Activated CD4-positive, alpha-beta T cell treated with anti-CD3 and anti-CD28 coated beads for 48 hours (primary cell): ENCODE data around the gene RGS5.
"Not testable (repeated sequence)": the region's sequence is repeated elsewhere in the genome, so short reads cannot be mapped to it uniquely, and the experiment has no call there.

Source experiments
- DNase-seq: peaks from one replicate; pipeline ENCODE4 v3.0.0-alpha.2; 2020

Gene RGS5, protein sequence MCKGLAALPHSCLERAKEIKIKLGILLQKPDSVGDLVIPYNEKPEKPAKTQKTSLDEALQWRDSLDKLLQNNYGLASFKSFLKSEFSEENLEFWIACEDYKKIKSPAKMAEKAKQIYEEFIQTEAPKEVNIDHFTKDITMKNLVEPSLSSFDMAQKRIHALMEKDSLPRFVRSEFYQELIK

DNA sequence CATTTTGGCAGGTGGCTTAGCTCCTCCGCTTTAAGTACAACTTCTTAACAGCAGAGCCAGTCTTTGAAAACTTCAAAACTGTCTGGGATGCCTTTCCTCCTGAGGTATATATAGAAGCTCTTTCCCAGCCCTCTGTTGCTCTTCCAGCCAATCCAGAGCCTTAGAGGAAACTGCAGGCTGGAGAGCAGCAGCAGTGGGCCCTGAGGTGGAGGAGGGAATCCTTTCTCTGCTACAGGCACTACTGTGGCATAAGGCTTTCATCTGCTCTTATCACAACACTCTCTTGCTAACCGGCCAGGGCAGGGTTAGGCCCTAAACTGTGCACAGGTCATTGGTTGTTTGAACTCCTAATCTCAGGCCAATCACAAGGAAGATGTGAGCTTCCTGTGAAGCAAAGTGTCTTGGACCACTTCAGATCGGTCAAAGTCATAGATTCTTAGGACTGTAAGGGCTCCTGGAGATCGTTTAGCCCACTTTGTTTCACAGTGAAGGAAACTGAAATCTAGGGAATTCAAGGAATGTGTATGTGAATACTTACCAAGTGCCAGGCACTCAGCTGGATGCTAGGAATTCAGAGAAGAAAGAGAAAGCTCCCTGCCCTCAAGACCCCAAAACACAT lies at the start of gene RGS5:
TSS of gene RGS5 (minus strand) at position 84 of the 619 bp plus-strand sequence. CDS start at position 3, 81 bp downstream.
- no peak for DNase-seq

GRCh38 chr1:163250382-163250974 lies 47.8 kb upstream of the RGS5 start:
- no peak for DNase-seq

DNA sequence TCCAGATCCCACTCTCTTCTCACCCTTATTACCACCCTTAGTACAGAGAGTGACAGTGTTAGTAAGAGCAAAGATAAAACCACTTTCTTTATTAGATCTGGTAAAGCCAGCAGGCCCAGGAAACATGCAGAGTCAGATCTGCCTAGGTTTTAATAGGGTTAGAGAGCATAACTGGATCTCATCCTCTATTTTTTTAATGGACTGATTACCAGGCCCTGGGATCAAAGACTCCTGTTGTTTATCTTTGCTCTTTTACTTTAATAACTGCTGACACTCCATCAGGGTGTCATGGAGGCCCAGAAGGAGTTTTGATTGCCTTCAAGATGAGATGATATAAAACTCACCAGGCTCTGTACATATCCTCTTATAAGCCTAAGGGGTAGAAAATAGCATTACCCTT lies 45.3 kb upstream of the RGS5 start:
- DNase-seq: no peak

DNA sequence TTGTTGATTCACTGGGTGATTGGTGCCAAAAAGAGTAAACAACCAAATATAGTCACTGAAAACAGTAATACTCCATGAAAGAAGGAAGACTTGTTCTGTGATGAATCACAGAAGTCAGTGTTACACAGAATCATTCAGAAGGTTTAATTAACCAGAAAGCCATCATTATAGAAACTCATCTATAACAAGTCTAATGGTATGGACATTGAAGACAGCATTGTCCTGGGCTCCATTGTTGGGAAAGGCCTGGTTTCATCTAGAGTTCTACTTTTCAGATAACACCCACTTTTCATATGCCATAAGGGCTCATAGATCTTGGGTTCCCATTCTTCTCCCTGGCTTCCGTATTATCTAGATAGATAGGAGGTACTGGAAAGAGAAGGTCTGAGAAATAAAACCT lies 41.9 kb upstream of the RGS5 start:
- DNase-seq: not testable (repeated sequence)

DNA sequence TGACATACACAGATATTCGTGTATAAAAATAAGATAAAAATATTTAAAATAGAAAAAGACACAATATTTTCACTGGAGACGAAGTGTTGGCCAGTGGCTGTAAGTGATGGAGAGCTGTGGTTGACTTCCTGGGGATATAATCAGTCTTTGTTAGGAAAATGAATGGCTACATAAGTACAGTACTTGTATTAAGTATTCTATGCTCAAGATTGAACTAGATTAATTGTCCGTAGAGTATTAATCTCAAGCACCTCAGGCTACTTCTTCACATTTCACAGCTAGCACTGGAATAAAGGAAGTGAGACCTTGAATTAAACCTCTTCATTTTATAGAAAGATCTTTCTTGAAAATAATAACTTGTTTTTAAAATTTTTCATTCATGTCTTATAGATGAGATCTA lies 39.0 kb upstream of the RGS5 start:
- DNase-seq: no peak

DNA sequence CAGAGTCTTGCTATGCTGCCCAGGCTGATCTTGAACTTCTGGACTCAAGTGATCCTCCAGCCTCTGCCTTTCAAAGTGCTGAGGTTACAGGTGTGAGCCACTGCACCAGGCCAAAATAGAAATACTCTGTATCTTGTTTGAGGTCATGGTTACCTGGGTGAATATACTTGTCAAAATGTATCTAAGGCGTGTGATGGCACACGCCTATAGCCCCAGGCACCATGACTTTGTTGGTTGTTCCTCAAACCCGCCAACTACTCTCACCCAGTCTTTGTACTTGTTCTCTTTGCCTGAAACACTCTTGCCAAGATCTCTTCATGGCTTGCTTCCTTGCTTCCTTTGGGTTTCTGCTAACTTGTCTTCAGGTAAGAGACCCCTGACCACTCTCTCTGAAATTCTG lies 38.0 kb upstream of the RGS5 start:
- no peak for DNase-seq

- not testable (repeated sequence) for DNase-seq
These were observed 30.9 kb upstream of the RGS5 start for GRCh38 chr1:163233643-163234042.

DNA sequence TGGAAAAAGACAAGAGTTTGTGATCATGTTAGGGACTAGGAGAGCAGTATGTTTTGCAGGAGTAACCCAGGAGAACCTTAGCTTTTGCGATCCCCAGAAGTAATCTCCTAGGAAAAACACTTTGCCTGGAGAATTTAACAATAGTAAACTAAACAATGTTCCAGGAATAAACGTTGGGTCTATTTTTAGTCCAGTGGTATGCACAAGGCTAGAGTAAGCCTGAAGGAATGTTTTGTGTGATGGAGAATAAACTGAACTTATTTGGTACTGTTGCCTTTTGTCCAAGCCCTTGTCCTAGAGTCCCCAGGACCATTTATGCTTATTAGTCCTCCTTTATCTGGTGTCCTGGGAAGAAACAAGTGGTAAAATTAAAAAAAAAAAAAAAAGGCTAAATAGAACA lies 28.7 kb upstream of the RGS5 start:
- DNase-seq: no peak

GRCh38 chr1:163230827-163231226 lies 28.1 kb upstream of the RGS5 start:
- DNase-seq: no peak

DNA sequence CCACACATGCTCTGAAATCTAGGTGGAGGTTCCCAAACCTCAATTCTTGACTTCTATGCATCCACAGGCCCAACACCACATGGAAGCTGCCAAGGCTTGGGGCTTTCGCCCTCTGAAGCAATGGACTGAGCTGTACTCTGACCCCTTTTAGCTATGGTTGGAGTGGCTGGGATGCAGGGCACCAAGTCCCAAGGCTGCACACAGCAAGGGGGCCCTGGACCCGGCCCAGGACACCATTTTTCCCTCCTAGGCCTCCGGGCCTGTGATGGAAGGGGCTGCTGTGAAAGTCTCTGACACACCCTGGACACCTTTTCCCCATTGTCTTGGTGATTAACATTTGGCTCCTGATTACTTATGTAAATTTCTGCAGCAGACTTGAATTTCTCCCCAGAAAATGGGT lies 25.6 kb upstream of the RGS5 start:
- DNase-seq: not testable (repeated sequence)

DNA sequence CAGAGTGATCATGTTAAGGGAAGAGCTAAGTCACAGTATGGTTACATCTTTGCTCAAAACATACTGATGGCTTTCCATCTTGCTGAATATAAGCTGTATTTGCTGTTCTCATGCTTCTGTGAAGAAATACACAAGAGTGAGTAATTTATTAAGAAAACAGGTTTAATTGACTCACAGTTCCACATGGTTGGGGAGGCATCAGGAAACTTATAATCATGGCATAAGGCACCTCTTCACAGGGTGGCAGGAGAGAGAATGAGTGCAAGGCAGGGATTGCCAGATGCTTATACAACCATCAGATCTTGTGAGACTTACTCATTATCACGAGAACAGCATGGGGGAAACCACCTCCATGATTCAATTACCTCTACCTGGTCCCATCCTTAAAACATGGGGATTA lies 24.4 kb upstream of the RGS5 start:
- DNase-seq: no peak

GRCh38 chr1:163213626-163214025 lies 10.9 kb upstream of the RGS5 start:
- DNase-seq: no peak

GRCh38 chr1:163211667-163212066 lies 9.0 kb upstream of the RGS5 start:
- DNase-seq: no peak

DNA sequence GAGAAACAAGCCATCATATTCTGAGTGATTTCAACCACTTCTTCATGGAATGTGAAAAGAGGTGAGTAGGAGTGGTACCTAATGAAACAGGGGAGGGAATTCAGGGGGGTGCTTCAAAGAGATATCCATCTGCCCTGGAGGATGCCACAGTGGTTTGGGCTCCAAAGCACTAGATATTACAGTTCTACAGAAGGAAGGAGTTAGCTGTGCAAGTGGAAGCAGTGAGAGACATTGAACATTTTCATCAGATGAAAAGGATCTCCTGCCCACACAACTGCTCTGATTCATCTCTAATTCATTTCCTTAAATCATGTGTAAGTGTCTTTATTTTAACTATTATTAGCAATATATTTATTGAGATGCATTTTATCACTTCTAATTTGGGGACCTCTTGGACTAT lies 2.8 kb upstream of the RGS5 start:
- DNase-seq: no peak

GRCh38 chr1:163203561-163203960 lies 845 bp upstream of the RGS5 start:
- no peak for DNase-seq

DNA sequence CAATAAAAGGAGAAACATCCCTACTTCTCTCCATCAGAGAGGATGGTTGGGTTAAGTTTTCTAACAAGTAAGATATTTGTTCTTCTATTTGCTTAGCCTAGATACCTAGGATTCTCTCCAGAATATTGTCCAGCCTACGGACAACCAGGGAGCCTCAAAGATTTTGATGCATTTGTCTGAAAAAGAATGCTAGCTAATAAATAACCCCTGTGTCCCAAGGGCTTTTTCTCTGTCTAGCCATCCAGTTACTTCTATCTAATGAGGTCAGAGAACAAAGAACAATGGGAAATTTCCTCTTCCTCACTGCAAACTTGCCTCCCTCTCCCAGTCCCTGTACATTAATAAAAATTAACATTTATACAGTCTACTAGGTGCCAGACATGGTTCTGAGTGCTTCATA lies 810 bp downstream of the RGS5 start:
- no peak for DNase-seq

GRCh38 chr1:163197022-163197421 lies 5.7 kb downstream of the RGS5 start:
- DNase-seq: no peak

DNA sequence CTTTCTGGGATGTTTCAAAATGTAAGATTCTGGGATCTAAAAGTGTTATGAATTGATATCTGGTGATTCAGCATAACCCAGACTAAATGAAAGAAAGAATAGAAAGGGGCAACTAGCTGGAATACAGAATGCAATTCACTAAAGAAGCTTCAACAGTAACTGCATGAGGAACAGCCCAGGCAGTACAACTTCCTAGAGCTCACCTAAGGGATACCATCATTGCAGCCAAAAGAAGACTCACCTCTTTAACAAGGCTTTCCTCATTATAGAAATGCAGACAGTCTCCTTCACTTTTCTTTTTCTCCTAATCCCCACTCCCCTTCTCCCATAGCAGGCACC lies 6.3 kb downstream of the RGS5 start:
- no peak for DNase-seq

- no peak for DNase-seq
These were observed 6.8 kb downstream of the RGS5 start for GRCh38 chr1:163195728-163196448.

DNA sequence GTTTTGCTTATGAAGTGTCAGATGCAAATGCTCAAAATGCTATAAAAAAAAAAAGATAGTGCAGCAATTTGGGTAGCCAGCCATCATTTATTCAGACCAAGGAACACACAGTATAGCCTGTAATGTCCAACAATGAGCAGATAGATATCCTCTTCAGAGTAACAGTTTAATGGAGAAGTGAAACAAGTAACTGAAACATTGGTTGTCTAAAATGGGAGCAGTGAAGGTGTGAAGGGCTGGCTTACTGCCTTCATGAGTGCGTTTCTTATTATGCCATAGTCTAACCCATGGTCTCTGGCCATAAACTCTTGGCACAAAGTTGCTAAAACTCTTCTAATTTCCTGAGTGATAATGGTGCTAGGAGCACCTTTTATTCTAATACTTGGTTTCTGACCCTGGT lies 11.4 kb downstream of the RGS5 start:
- no peak for DNase-seq

DNA sequence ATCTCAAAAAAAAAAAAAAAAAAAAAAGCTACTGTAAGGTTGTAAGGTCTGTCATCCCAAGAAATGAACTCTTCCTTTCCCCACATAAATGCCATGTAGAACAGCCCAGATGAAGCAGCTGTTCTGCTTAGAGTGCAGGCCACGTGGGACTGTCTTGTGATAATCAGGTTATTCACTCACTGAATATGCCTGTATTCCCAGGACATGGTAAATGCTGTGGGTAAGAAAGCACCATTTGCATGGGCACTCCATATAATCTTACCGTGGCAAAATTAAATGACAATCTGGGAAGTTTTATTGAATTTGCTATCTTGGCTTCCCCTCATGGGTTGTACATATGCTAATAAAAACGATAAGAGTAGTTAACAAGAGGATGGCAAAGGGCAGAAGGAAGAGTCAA lies 13.8 kb downstream of the RGS5 start:
- no peak for DNase-seq

DNA sequence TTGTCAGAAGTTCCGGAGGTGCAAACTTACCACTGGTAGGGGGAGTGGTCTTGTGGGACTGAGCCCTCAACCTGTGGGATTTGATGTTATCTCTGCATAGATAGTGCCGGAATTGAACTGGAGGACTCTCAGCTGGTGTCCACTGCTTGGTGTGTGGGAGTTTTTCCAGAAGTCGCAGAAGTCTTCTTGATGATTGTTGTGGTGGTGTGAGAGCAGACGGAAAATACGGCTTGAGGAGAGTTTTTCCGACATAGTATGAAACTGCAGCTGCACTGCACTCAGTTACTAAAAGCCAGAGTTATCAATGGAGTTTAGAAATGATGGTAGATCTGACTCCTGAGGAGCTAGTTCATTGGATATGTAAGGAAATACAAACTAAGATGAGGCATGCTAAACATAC lies 14.9 kb downstream of the RGS5 start:
- DNase-seq: no peak

DNA sequence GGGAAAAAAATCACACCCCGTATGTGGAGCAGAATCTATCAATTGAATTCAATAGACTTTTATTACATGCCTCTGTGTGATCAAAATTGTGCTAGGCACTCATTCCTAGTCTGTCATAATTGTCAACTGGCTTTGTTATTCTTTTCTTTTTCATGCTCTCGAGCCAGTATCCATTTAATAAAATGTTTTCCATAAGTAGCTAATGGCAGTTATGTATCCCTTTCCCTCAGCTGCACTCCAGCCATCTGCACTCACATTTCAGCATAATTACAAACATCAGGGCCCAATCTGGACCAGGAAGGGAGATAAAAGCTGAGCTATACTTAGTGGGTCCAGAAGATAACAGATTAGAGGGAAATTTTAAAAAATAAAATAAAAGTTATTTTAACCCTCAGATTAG lies 15.9 kb downstream of the RGS5 start:
- DNase-seq: no peak

GRCh38 chr1:163182330-163182949 lies 20.3 kb downstream of the RGS5 start:
- no peak for DNase-seq
